HCT116 (cell line): Measurements from ENCODE around the gene ARRDC5. TPM values are rescaled to one million over a fixed set of nuclear protein-coding genes. Genes with fewer than 3 reads are reported as not detected.

Experiments
- ATAC-seq: fragments of 200-7000 bp; cut with Tn5 transposase; 2 replicates; pipeline ENCODE4 v1.9.1; 2020; ENCODE audit warnings: mild to moderate bottlenecking, moderate library complexity
- BruUV-seq: library from RNA; stranded (reverse); fragments of 400-500 nt; replicated peaks from 2 replicates; lab custom pipeline; 2021; lab: Mats Ljungman, UMichigan
- CTCF ChIA-PET: fragments of 300-600 bp; sonication (Branson Sonifier 250); formaldehyde crosslinking; loops from one replicate; lab custom pipeline; 2021; ENCODE audit warnings: antibody characterized with exemption; lab: Charles Lee
- POLR2A ChIA-PET: fragments of 300-600, 350-600 bp; sonication (Branson Sonifier 250); formaldehyde crosslinking; loops from one replicate; lab custom pipeline; 2021; ENCODE audit warnings: antibody characterized with exemption; lab: Charles Lee
- RAD21 ChIA-PET, 2 experiments: fragments of 300-600 bp; sonication (Branson Sonifier 250); formaldehyde crosslinking; loops; one replicate each; lab custom pipeline; 2023; ENCODE audit warnings: low total read pairs in 2 of 2; ENCODE audit not compliant: uncharacterized antibody in 2 of 2, unreplicated experiment in 2 of 2, low non-redundant PET in 1 of 2; lab: Charles Lee
- DNase-seq: peaks from one replicate; pipeline ENCODE4 v3.0.0-alpha.2; 2010; ENCODE audit warnings: low read depth, low spot score
- H2AFZ ChIP-seq: fragments of 200-600 bp; shearing (Covaris generic), sonication (generic); 2 replicates; pipeline ENCODE4 v1.6.1; 2017; ENCODE audit warnings: low read depth, mixed run types, mixed read lengths, antibody characterized with exemption, low read length; ENCODE audit not compliant: poor library complexity, severe bottlenecking
- H3K27ac ChIP-seq: 2 replicates; pipeline ENCODE4 v1.5.1; 2012; ENCODE audit warnings: low read depth, low read length
- H3K27me3 ChIP-seq: fragments of 200-600 bp; sonication (generic); 2 replicates; pipeline ENCODE4 v1.6.1; 2016; ENCODE audit warnings: mixed run types, low read length, mixed read lengths; ENCODE audit not compliant: insufficient read depth
- H3K36me3 ChIP-seq, 2 experiments: fragments of 200-500 bp in 1 of 2; fragments of 200-600 bp in 1 of 2; sonication (Bioruptor generic) in 1 of 2; sonication (generic) in 1 of 2; 2 replicates each; pipeline versions ENCODE4 v1.5.1 to v1.6.1; 2014 to 2016; ENCODE audit warnings: low read length in 2 of 2, inconsistent platforms in 1 of 2, mixed read lengths in 1 of 2, mixed run types in 1 of 2; ENCODE audit not compliant: insufficient read depth in 2 of 2, control insufficient read depth in 1 of 2
- H3K4me1 ChIP-seq, 2 experiments: fragments of 200-600 bp in 1 of 2; sonication (generic) in 1 of 2; 2 replicates each; pipeline versions ENCODE4 v1.5.1 to v1.6.1; 2012 to 2017; ENCODE audit warnings: low read length in 2 of 2, inconsistent platforms in 1 of 2, mild to moderate bottlenecking in 1 of 2, mixed read lengths in 1 of 2, mixed run types in 1 of 2, moderate library complexity in 1 of 2; ENCODE audit not compliant: insufficient read depth in 2 of 2, control insufficient read depth in 1 of 2
- H3K4me2 ChIP-seq: fragments of 200-600 bp; sonication (generic); 2 replicates; pipeline ENCODE4 v1.6.1; 2017; ENCODE audit warnings: mixed run types, low read length, mixed read lengths
- H3K4me3 ChIP-seq, 2 experiments: fragments of 200-600 bp in 1 of 2; sonication (generic) in 1 of 2; replicated peaks in 1 of 2; 2 replicates each; pipeline ENCODE4 v1.5.1; 2011 to 2016; ENCODE audit warnings: low read length in 2 of 2, control low read depth in 1 of 2, low read depth in 1 of 2, mild to moderate bottlenecking in 1 of 2, mixed read lengths in 1 of 2, mixed run types in 1 of 2
- H3K79me2 ChIP-seq: fragments of 200-600 bp; sonication (generic); 2 replicates; pipeline ENCODE4 v1.6.1; 2017; ENCODE audit warnings: mild to moderate bottlenecking, mixed run types, low read length, moderate library complexity, mixed read lengths; ENCODE audit not compliant: insufficient read depth
- H3K9ac ChIP-seq: fragments of 200-600 bp; sonication (generic); 2 replicates; pipeline ENCODE4 v1.6.1; 2016; ENCODE audit warnings: low read length, mixed read lengths
- H3K9me2 ChIP-seq: fragments of 200-600 bp; sonication (generic), shearing (Covaris generic); 2 replicates; pipeline ENCODE4 v1.6.1; 2017; ENCODE audit warnings: mixed run types, mild to moderate bottlenecking, moderate library complexity; ENCODE audit not compliant: insufficient read depth
- H3K9me3 ChIP-seq, 2 experiments: fragments of 200-500 bp in 1 of 2; fragments of 200-600 bp in 1 of 2; sonication (Bioruptor generic) in 1 of 2; sonication (generic) in 1 of 2; 2 replicates each; pipeline ENCODE4 v1.6.1; 2014 to 2017; ENCODE audit warnings: low read length in 2 of 2, mixed read lengths in 2 of 2, inconsistent platforms in 1 of 2, low read depth in 1 of 2, mild to moderate bottlenecking in 1 of 2, mixed run types in 1 of 2, moderate library complexity in 1 of 2; ENCODE audit not compliant: control insufficient read depth in 1 of 2, insufficient read depth in 1 of 2
- H4K20me1 ChIP-seq: fragments of 200-600 bp; sonication (generic), shearing (Covaris generic); 2 replicates; pipeline ENCODE4 v1.6.1; 2017; ENCODE audit warnings: mixed run types, mild to moderate bottlenecking, moderate library complexity; ENCODE audit not compliant: insufficient read depth
- EGR1 ChIP-seq: IDR thresholded peaks from 2 replicates; pipeline ENCODE4 v1.6.1; 2012; ENCODE audit warnings: low read depth
- ELF1 ChIP-seq: IDR thresholded peaks from 2 replicates; pipeline ENCODE4 v1.6.1; 2012; ENCODE audit warnings: low read depth, borderline replicate concordance
- FOSL1 ChIP-seq: IDR thresholded peaks from 2 replicates; pipeline ENCODE4 v1.6.1; 2012; ENCODE audit warnings: low read depth
- JUND ChIP-seq: IDR thresholded peaks from 2 replicates; pipeline ENCODE4 v1.6.1; 2012
- POLR2AphosphoS5 ChIP-seq: IDR thresholded peaks from 2 replicates; pipeline ENCODE4 v1.6.1; 2011; ENCODE audit warnings: mild to moderate bottlenecking, low read depth, low read length, moderate library complexity
- SIN3A ChIP-seq: IDR thresholded peaks from 2 replicates; pipeline ENCODE4 v1.6.1; 2012; ENCODE audit warnings: low read depth
- SP1 ChIP-seq: IDR thresholded peaks from 2 replicates; pipeline ENCODE4 v1.6.1; 2012; ENCODE audit warnings: low read depth
- TCF7L2 ChIP-seq: IDR thresholded peaks from 2 replicates; pipeline ENCODE4 v1.7.0; 2011; ENCODE audit warnings: borderline replicate concordance, inconsistent platforms; ENCODE audit not compliant: insufficient read depth, insufficient read length; ENCODE audit errors: extremely low read depth
- intact Hi-C: fragments of 100-400 bp; cut with micrococcal nuclease; formaldehyde crosslinking; loops from 2 replicates; pipeline ENCODE4 v1.10.0; 2022
- microRNA-seq: library from miRNA; unstranded; fragments of <30 nt; microRNA quantifications from one replicate; pipeline ENCODE4, GENCODE V29; 2016; ENCODE audit warnings: borderline number of aligned reads
- total RNA-seq: library from RNA; stranded (reverse); gene quantifications from one replicate; pipeline ENCODE4 v1.2.1, GENCODE V29; 2021; ENCODE audit not compliant: unreplicated experiment
- TF ChIP-seq, protein P1 (sequence below): IDR thresholded peaks from 2 replicates; pipeline ENCODE4 v1.6.1; 2011; ENCODE audit warnings: mild to moderate bottlenecking, low read length, moderate library complexity; ENCODE audit not compliant: insufficient replicate concordance; ENCODE audit errors: extremely low read depth
- TF ChIP-seq, protein P2 (sequence below): IDR thresholded peaks from 2 replicates; pipeline ENCODE4 v1.6.1; 2012; ENCODE audit warnings: low read depth
- TF ChIP-seq, protein P3 (sequence below): IDR thresholded peaks from 2 replicates; pipeline ENCODE4 v1.6.1; 2012

Gene ARRDC5
- total RNA-seq, 1 experiment from 2014 or later, result not detected

DNA sequence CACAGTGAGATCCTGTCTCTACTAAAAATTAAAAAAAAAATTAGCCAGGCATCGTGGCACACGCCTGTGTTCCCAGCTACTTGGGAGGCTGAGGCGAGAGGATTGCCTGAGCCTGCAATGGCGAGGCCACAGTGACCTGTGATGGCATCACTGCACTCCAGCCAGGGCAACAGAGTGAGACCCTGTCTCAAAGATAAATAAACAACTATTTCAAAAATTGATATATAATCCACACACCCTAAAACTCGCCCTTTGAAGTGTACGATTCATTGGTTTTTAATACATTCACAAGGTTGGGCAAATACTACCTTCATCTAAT lies 59.1 kb downstream of the ARRDC5 start:
- CTCF ChIA-PET, result interaction anchor here (0.7 kb wide), 1 partner anchor 68 kb away, joined by 3 read pairs; no protein-coding TSS in a partner anchor
- H3K4me1 ChIP-seq, result peaks cover 0 to 4% of the 10 kb centered on the region in 2 experiments; a peak in 1 of 4 replicates

More for the DNA sequence above, 59.1 kb downstream of the ARRDC5 start:
- H3K27ac ChIP-seq, result no peak overlapping the region
- H3K9me2 ChIP-seq, result no peaks in the 10 kb centered on the region
- no peak overlapping the region for H3K9ac ChIP-seq
- no peak for ATAC-seq
- no peaks in the 10 kb centered on the region for H3K27me3 ChIP-seq
- POLR2A ChIA-PET, result no interaction called here
- no peak overlapping the region for H3K4me3 ChIP-seq
- no peaks in the 10 kb centered on the region for H3K9me3 ChIP-seq
- DNase-seq, result no peak
- no peaks in the 10 kb centered on the region for H4K20me1 ChIP-seq
- no peak overlapping the region for H3K4me2 ChIP-seq
- peaks cover 43 to 57% of the 10 kb centered on the region in 2 experiments; a peak in 3 of 4 replicates for H3K36me3 ChIP-seq
- TF ChIP-seq POLR2AphosphoS5 (no peak), ELF1 (no peak), JUND (no peak), FOSL1 (no peak), TCF7L2 (no peak), SP1 (no peak), EGR1 (no peak), SIN3A (no peak)
- TF ChIP-seq, protein P1, sequence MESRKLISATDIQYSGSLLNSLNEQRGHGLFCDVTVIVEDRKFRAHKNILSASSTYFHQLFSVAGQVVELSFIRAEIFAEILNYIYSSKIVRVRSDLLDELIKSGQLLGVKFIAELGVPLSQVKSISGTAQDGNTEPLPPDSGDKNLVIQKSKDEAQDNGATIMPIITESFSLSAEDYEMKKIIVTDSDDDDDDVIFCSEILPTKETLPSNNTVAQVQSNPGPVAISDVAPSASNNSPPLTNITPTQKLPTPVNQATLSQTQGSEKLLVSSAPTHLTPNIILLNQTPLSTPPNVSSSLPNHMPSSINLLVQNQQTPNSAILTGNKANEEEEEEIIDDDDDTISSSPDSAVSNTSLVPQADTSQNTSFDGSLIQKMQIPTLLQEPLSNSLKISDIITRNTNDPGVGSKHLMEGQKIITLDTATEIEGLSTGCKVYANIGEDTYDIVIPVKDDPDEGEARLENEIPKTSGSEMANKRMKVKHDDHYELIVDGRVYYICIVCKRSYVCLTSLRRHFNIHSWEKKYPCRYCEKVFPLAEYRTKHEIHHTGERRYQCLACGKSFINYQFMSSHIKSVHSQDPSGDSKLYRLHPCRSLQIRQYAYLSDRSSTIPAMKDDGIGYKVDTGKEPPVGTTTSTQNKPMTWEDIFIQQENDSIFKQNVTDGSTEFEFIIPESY, result no peak
- TF ChIP-seq, protein P2, sequence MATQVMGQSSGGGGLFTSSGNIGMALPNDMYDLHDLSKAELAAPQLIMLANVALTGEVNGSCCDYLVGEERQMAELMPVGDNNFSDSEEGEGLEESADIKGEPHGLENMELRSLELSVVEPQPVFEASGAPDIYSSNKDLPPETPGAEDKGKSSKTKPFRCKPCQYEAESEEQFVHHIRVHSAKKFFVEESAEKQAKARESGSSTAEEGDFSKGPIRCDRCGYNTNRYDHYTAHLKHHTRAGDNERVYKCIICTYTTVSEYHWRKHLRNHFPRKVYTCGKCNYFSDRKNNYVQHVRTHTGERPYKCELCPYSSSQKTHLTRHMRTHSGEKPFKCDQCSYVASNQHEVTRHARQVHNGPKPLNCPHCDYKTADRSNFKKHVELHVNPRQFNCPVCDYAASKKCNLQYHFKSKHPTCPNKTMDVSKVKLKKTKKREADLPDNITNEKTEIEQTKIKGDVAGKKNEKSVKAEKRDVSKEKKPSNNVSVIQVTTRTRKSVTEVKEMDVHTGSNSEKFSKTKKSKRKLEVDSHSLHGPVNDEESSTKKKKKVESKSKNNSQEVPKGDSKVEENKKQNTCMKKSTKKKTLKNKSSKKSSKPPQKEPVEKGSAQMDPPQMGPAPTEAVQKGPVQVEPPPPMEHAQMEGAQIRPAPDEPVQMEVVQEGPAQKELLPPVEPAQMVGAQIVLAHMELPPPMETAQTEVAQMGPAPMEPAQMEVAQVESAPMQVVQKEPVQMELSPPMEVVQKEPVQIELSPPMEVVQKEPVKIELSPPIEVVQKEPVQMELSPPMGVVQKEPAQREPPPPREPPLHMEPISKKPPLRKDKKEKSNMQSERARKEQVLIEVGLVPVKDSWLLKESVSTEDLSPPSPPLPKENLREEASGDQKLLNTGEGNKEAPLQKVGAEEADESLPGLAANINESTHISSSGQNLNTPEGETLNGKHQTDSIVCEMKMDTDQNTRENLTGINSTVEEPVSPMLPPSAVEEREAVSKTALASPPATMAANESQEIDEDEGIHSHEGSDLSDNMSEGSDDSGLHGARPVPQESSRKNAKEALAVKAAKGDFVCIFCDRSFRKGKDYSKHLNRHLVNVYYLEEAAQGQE, result no peak
- TF ChIP-seq, protein P3, sequence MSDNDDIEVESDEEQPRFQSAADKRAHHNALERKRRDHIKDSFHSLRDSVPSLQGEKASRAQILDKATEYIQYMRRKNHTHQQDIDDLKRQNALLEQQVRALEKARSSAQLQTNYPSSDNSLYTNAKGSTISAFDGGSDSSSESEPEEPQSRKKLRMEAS, result no peak
- 0 out of 2 replicates have a peak, but pooled peaks cover 3% of the 10 kb centered on the region for H3K79me2 ChIP-seq
- RAD21 ChIA-PET, result no interaction called here
- no TSS peak for BruUV-seq
- intact Hi-C loops, result no loop called here
- H2AFZ ChIP-seq, result no peak overlapping the region

Small RNA genes lying within 50 kb of the gene (microRNA-seq; reads per million reads assigned to microRNA genes)
- gene MIR4747, result 2.0 reads per million

Other genes with a start within 250 kb of the ARRDC5 start
- gene MYDGF, start 232.6 kb downstream of the ARRDC5 start, total RNA-seq, result 110 TPM
- 67.6 TPM for gene DPP9, start 179.1 kb downstream of the ARRDC5 start, total RNA-seq
- 17.7 TPM for gene FEM1A, start 111.2 kb downstream of the ARRDC5 start, total RNA-seq
- 28.7 TPM for gene TICAM1, start 71.2 kb downstream of the ARRDC5 start, total RNA-seq
- gene PLIN3, start 35.2 kb downstream of the ARRDC5 start, total RNA-seq, result 207 TPM
- gene UHRF1, start 6.6 kb upstream of the ARRDC5 start, total RNA-seq, result 109 TPM
- gene KDM4B, start 66.2 kb upstream of the ARRDC5 start, total RNA-seq, result 35.9 TPM